GM12878 (cell line): ENCODE results near the gene SOBP. TPM values are rescaled to one million over a fixed set of nuclear protein-coding genes. Genes with fewer than 3 reads are reported as not detected.

Experiments used
- ATAC-seq: fragments of 200-7000 bp; cut with Tn5 transposase; 3 replicates; pipeline ENCODE4 v1.9.1; 2020; ENCODE audit warnings: mild to moderate bottlenecking, moderate library complexity
- BruUV-seq: library from RNA; stranded (reverse); fragments of 400-500 nt; replicated peaks from 2 replicates; lab custom pipeline; 2021; lab: Mats Ljungman, UMichigan
- CTCF ChIA-PET: fragments of 300-600 bp; sonication (Branson Sonifier 250); formaldehyde crosslinking; extraction: SDS; loops from one replicate; lab custom pipeline; 2021; ENCODE audit warnings: inconsistent platforms; lab: Yijun Ruan, JAX
- POLR2A ChIA-PET: fragments of 350-600 bp; formaldehyde crosslinking; extraction: SDS; loops from one replicate; lab custom pipeline; 2021; ENCODE audit warnings: inconsistent platforms; lab: Charles Lee
- RAD21 ChIA-PET: fragments of 300-600 bp; sonication (Branson Sonifier 250); formaldehyde crosslinking; loops from one replicate; lab custom pipeline; 2023; ENCODE audit warnings: antibody characterized with exemption; ENCODE audit not compliant: unreplicated experiment; lab: Charles Lee
- SMC1A ChIA-PET: fragments of 300-600 bp; sonication (Branson Sonifier 250); formaldehyde crosslinking; loops from one replicate; lab custom pipeline; 2023; ENCODE audit not compliant: unreplicated experiment, uncharacterized antibody; lab: Charles Lee
- DNase-seq: peaks from one replicate; pipeline ENCODE4 v3.0.0-alpha.2; 2011; ENCODE audit warnings: low read depth, low spot score
- FAIRE-seq: peaks from 3 replicates; lab custom pipeline; 2011; peaks lifted over from hg19 to GRCh38; lab: Jason Lieb, UNC
- H2AFZ ChIP-seq: 2 replicates; pipeline ENCODE4 v1.6.0; 2011; ENCODE audit warnings: low read depth, low read length, control low read depth; ENCODE audit not compliant: control insufficient read depth
- H3K27ac ChIP-seq: 2 replicates; pipeline ENCODE4 v1.5.1; 2011; ENCODE audit warnings: control low read depth; ENCODE audit not compliant: control insufficient read depth, insufficient read depth
- H3K27me3 ChIP-seq, 2 experiments: replicated peaks in 1 of 2; 2 replicates each; pipeline versions ENCODE4 v1.6.0 to v1.6.1; 2011; ENCODE audit warnings: low read length in 1 of 2; ENCODE audit not compliant: control insufficient read depth in 2 of 2, insufficient read depth in 2 of 2
- H3K36me3 ChIP-seq, 2 experiments: 2 replicates each; pipeline ENCODE4 v1.5.1; 2011; ENCODE audit warnings: low read length in 1 of 2; ENCODE audit not compliant: control insufficient read depth in 2 of 2, insufficient read depth in 2 of 2
- H3K4me1 ChIP-seq: 2 replicates; pipeline ENCODE4 v1.6.1; 2011; ENCODE audit warnings: mild to moderate bottlenecking, low read length, moderate library complexity, mixed read lengths; ENCODE audit not compliant: control insufficient read depth, insufficient read depth
- H3K4me2 ChIP-seq: 2 replicates; pipeline ENCODE4 v1.6.0; 2011; ENCODE audit warnings: control low read depth; ENCODE audit not compliant: control insufficient read depth, insufficient read depth
- H3K4me3 ChIP-seq: fragments of 200-600 bp; sonication (generic); 2 replicates; pipeline ENCODE4 v1.5.1; 2016
- H3K79me2 ChIP-seq: 2 replicates; pipeline ENCODE4 v1.6.0; 2011; ENCODE audit warnings: low read length; ENCODE audit not compliant: control insufficient read depth, insufficient read depth
- H3K9ac ChIP-seq: 2 replicates; pipeline ENCODE4 v1.8.0; 2011; ENCODE audit warnings: low read length, control low read depth, mixed read lengths; ENCODE audit not compliant: control insufficient read depth, insufficient read depth
- H3K9me3 ChIP-seq: replicated peaks from 3 replicates; pipeline ENCODE4 v1.5.1; 2011; ENCODE audit warnings: mild to moderate bottlenecking, low read length; ENCODE audit not compliant: control insufficient read depth, insufficient read depth
- H4K20me1 ChIP-seq: 2 replicates; pipeline ENCODE4 v1.6.0; 2011; ENCODE audit not compliant: control insufficient read depth, insufficient read depth
- CBX3 ChIP-seq: fragments of 200-600 bp; sonication (generic); IDR thresholded peaks from 2 replicates; pipeline ENCODE4 v1.6.1; 2016; ENCODE audit warnings: low read depth, borderline replicate concordance
- ETV6 ChIP-seq, 2 experiments: fragments of 450-650 bp in 1 of 2; IDR thresholded peaks in 1 of 2; conservative IDR thresholded peaks in 1 of 2; 2 replicates each; pipeline ENCODE4 v1.6.1; 2014; ENCODE audit warnings: antibody characterized with exemption in 1 of 2, borderline replicate concordance in 1 of 2, low read depth in 1 of 2, mild to moderate bottlenecking in 1 of 2, moderate library complexity in 1 of 2
- FOS ChIP-seq: IDR thresholded peaks from 3 replicates; pipeline ENCODE4 v1.6.1; 2011; ENCODE audit warnings: borderline replicate concordance; ENCODE audit not compliant: insufficient read length; ENCODE audit errors: extremely low read depth
- GABPA ChIP-seq: IDR thresholded peaks from 2 replicates; pipeline ENCODE4 v1.6.1; 2014; ENCODE audit warnings: antibody characterized with exemption, low read depth, mild to moderate bottlenecking, inconsistent platforms
- HDAC6 ChIP-seq: fragments of 200-600 bp; sonication (generic); IDR thresholded peaks from one replicate; pipeline ENCODE4 v1.8.0; 2017; ENCODE audit warnings: antibody characterized with exemption; ENCODE audit not compliant: unreplicated experiment
- MEF2A ChIP-seq: IDR thresholded peaks from 2 replicates; pipeline ENCODE4 v1.6.1; 2011; ENCODE audit warnings: low read depth, mild to moderate bottlenecking, low read length, moderate library complexity; ENCODE audit not compliant: insufficient read depth
- PAX5 ChIP-seq: IDR thresholded peaks from 2 replicates; pipeline ENCODE4 v1.6.1; 2011; ENCODE audit warnings: low read depth, low read length, borderline replicate concordance
- RUNX3 ChIP-seq: IDR thresholded peaks from 2 replicates; pipeline ENCODE4 v1.6.1; 2012; ENCODE audit warnings: low read length, inconsistent platforms
- SPI1 ChIP-seq: IDR thresholded peaks from 2 replicates; pipeline ENCODE4 v1.6.1; 2011; ENCODE audit warnings: low read depth, mild to moderate bottlenecking, low read length, moderate library complexity, borderline replicate concordance; ENCODE audit not compliant: insufficient read depth
- SREBF1 ChIP-seq: IDR thresholded peaks from 2 replicates; pipeline ENCODE4 v1.6.1; 2012; ENCODE audit warnings: mild to moderate bottlenecking, low read length
- TBL1XR1 ChIP-seq: IDR thresholded peaks from 2 replicates; pipeline ENCODE4 v1.6.1; 2012; ENCODE audit warnings: low read depth, low read length, improper control_type of control experiment
- WGBS: methylation state at CpG from one replicate; pipeline ENCODE4 v1.1.6; 2016; ENCODE audit warnings: low lambda C conversion rate; ENCODE audit not compliant: insufficient replicate concordance, insufficient coverage; ENCODE audit errors: missing lambda C conversion rate; 5-methylcytosine and 5-hydroxymethylcytosine counted together
- in situ Hi-C: fragments of 300-500 bp; cut with MboI; formaldehyde crosslinking; loops from 9 replicates; pipeline ENCODE4 v1.14.3; 2018; ENCODE audit warnings: mixed read lengths
- intact Hi-C: fragments of 100-400 bp; cut with micrococcal nuclease; formaldehyde crosslinking; loops from one replicate; pipeline ENCODE4 v1.14.2; 2022; ENCODE audit not compliant: unreplicated experiment
- polyA plus RNA-seq, 11 experiments: library from polyadenylated mRNA; depleted of rRNA in 4 of 11; unstranded in 6 of 11; stranded (reverse) in 5 of 11; fragments of >200 nt; fragmentation: Nextera tagmentation in 4 of 11; fragmentation: Illumina TruSeq in 1 of 11; extraction: Ambion mirVana in 4 of 11; extraction: Trizol in 1 of 11; gene quantifications; 1 replicate in 1 of 11; 2 replicates in 10 of 11; pipeline versions ENCODE4 v1.2.1 to v1.2.3, GENCODE V29; 2011 to 2016; ENCODE audit warnings: inconsistent platforms in 2 of 11, missing spikeins in 2 of 11, low read depth in 1 of 11
- total RNA-seq, 4 experiments: library from RNA; depleted of rRNA in 3 of 4; stranded (reverse); fragments of >200 nt in 3 of 4; fragmentation: Illumina TruSeq in 1 of 4; extraction: Trizol in 1 of 4; gene quantifications; 2 replicates each; pipeline versions ENCODE4 v1.2.1 to v1.2.3, GENCODE V29; 2013 to 2021
- TF ChIP-seq, protein P1 (sequence below): fragments of 450-650 bp; IDR thresholded peaks from 2 replicates; pipeline ENCODE4 v1.6.1; 2014; ENCODE audit warnings: mild to moderate bottlenecking
- TF ChIP-seq, protein P2 (sequence below): fragments of 450-650 bp; IDR thresholded peaks from 2 replicates; pipeline ENCODE4 v1.6.1; 2016; ENCODE audit warnings: mild to moderate bottlenecking, moderate library complexity, borderline replicate concordance

The SOBP gene
- total and polyA plus RNA-seq, 10 of the 15 experiments (the other 5 are each of a cell fraction or from before 2014, with no cell fraction given): 0.49 to 1.9 (median 0.78) TPM

GRCh38 chr6:107679457-107679856 is 189.5 kb downstream of the SOBP start:
- H3K27ac ChIP-seq: no peak overlapping the region
- H2AFZ ChIP-seq: no peak overlapping the region
- ChIA-PET RAD21 (interaction anchor here (1.0 to 1.7 kb wide), 2 partner anchors 28 to 168 kb away, joined by 3 to 8 read pairs; no protein-coding TSS in a partner anchor), POLR2A (interaction anchor here (0.6 kb wide), 1 partner anchor 161 kb away, joined by 4 read pairs; no protein-coding TSS in a partner anchor), CTCF (interaction anchor here (0.7 to 3.6 kb wide), 13 partner anchors 8 to 370 kb away, joined by 3 to 25 read pairs (median 4); no protein-coding TSS in a partner anchor)
- BruUV-seq: no TSS peak
- FAIRE-seq (no peak), DNase-seq (no peak), ATAC-seq (no peak)
- H3K4me3 ChIP-seq: no peak overlapping the region
- in situ Hi-C loops: no loop called here
- H3K79me2 ChIP-seq: no peaks in the 10 kb centered on the region
- no peaks in the 10 kb centered on the region for H3K9me3 ChIP-seq
- H3K4me2 ChIP-seq: no peak overlapping the region
- peaks cover 4% of the 10 kb centered on the region for H3K4me1 ChIP-seq
- intact Hi-C loops: loop anchor here (5.0 to 10.0 kb wide), 2 partner anchors 188 to 845 kb away; no protein-coding TSS in a partner anchor
- H3K36me3 ChIP-seq: no peaks in the 10 kb centered on the region
- TF ChIP-seq SREBF1 (no peak), ETV6 (conservative IDR thresholded peaks at IDR 0.05 in 1 of 2, IDR thresholded peaks at IDR 0.05 in 1 of 2; ENCODE audit: borderline replicate concordance in 1 of 2, low read depth in 1 of 2) (no peak), MEF2A (no peak), HDAC6 (no peak), SPI1 (no peak), TBL1XR1 (no peak), CBX3 (no peak), PAX5 (no peak), RUNX3 (no peak), FOS (no peak), GABPA (no peak)
- TF ChIP-seq, protein P1, sequence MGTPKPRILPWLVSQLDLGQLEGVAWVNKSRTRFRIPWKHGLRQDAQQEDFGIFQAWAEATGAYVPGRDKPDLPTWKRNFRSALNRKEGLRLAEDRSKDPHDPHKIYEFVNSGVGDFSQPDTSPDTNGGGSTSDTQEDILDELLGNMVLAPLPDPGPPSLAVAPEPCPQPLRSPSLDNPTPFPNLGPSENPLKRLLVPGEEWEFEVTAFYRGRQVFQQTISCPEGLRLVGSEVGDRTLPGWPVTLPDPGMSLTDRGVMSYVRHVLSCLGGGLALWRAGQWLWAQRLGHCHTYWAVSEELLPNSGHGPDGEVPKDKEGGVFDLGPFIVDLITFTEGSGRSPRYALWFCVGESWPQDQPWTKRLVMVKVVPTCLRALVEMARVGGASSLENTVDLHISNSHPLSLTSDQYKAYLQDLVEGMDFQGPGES: no peak
- TF ChIP-seq, protein P2, sequence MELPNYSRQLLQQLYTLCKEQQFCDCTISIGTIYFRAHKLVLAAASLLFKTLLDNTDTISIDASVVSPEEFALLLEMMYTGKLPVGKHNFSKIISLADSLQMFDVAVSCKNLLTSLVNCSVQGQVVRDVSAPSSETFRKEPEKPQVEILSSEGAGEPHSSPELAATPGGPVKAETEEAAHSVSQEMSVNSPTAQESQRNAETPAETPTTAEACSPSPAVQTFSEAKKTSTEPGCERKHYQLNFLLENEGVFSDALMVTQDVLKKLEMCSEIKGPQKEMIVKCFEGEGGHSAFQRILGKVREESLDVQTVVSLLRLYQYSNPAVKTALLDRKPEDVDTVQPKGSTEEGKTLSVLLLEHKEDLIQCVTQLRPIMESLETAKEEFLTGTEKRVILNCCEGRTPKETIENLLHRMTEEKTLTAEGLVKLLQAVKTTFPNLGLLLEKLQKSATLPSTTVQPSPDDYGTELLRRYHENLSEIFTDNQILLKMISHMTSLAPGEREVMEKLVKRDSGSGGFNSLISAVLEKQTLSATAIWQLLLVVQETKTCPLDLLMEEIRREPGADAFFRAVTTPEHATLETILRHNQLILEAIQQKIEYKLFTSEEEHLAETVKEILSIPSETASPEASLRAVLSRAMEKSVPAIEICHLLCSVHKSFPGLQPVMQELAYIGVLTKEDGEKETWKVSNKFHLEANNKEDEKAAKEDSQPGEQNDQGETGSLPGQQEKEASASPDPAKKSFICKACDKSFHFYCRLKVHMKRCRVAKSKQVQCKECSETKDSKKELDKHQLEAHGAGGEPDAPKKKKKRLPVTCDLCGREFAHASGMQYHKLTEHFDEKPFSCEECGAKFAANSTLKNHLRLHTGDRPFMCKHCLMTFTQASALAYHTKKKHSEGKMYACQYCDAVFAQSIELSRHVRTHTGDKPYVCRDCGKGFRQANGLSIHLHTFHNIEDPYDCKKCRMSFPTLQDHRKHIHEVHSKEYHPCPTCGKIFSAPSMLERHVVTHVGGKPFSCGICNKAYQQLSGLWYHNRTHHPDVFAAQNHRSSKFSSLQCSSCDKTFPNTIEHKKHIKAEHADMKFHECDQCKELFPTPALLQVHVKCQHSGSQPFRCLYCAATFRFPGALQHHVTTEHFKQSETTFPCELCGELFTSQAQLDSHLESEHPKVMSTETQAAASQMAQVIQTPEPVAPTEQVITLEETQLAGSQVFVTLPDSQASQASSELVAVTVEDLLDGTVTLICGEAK: no peak
- TF ChIP-seq, all 136 proteins: peak for 0
- no peaks in the 10 kb centered on the region for H3K27me3 ChIP-seq
- H3K9ac ChIP-seq: no peak overlapping the region
- SMC1A ChIA-PET: interaction anchor here (0.6 to 3.4 kb wide), 7 partner anchors 24 to 439 kb away, joined by 3 to 17 read pairs (median 4); no protein-coding TSS in a partner anchor
- no peaks in the 10 kb centered on the region for H4K20me1 ChIP-seq
- WGBS: 51% methylated on average over 4 of the region's 4 CpGs
